ENCODE results near the gene SINHCAF. TPM values are rescaled to one million over a fixed set of nuclear protein-coding genes. Genes with fewer than 3 reads are reported as not detected.

Gene SINHCAF, protein sequence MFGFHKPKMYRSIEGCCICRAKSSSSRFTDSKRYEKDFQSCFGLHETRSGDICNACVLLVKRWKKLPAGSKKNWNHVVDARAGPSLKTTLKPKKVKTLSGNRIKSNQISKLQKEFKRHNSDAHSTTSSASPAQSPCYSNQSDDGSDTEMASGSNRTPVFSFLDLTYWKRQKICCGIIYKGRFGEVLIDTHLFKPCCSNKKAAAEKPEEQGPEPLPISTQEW
- total RNA-seq, result 49.0 and 71.6 TPM in 2 replicates

GRCh38 chr12:31325877-31326631 lies at the start of gene SINHCAF:
SINHCAF (minus strand) TSS chr12:31326150; CDS start chr12:31298204, 27,946 bp downstream.

All from smooth muscle cell of the umbilical artery (primary cell).